Fibroblast of villous mesenchyme (primary cell): ENCODE data around the gene DPAGT1. TPM values are rescaled to one million over a fixed set of nuclear protein-coding genes. Genes with fewer than 3 reads are reported as not detected.

Experiments used
- DNase-seq: peaks from one replicate; pipeline ENCODE4 v3.0.0-alpha.2; 2010; ENCODE audit warnings: low read depth
- H3K4me3 ChIP-seq: 2 replicates; pipeline ENCODE4 v1.5.1; 2011; ENCODE audit warnings: low read depth, mild to moderate bottlenecking, low read length
- total RNA-seq: library from RNA; depleted of rRNA; stranded (reverse); fragments of >200 nt; gene quantifications from 2 replicates; pipeline ENCODE4 v1.2.3, GENCODE V29; 2012
- TF ChIP-seq, protein P1 (sequence below): IDR thresholded peaks from 2 replicates; pipeline ENCODE4 v1.5.1; 2012; ENCODE audit warnings: low read depth, mild to moderate bottlenecking, low read length; ENCODE audit not compliant: insufficient read depth

The DPAGT1 gene
- total RNA-seq, 1 donor = 29.4 TPM

DNA sequence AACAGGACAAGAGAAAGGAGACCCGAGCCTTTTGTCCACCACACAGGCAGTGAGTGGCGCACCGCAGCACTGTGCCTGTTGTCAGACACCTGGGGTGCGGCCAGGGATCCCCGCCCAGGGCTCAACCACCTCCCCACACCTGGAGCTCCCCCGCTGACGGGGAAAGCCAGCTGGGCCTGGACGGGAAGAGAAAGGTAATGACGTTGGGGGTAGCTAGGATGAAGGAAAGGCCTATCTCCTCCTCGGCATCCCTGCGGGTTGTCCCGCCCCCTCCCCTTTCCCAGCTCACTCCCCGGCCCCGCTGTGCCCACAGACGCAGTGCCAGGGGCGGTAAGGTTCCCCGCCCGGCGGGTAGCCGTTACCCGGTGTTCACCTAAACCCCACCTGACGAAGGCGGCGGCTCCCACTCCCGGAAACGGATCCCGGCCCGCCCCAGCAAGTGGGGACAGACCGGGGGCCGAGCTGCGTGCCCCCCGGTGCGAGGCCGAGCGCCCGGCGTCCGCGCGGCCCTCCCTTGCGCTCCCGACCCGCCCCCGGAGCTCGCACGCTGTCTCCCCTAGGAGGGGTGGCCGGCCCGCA is 45.1 kb downstream of the DPAGT1 start:
- TF ChIP-seq, protein P1, sequence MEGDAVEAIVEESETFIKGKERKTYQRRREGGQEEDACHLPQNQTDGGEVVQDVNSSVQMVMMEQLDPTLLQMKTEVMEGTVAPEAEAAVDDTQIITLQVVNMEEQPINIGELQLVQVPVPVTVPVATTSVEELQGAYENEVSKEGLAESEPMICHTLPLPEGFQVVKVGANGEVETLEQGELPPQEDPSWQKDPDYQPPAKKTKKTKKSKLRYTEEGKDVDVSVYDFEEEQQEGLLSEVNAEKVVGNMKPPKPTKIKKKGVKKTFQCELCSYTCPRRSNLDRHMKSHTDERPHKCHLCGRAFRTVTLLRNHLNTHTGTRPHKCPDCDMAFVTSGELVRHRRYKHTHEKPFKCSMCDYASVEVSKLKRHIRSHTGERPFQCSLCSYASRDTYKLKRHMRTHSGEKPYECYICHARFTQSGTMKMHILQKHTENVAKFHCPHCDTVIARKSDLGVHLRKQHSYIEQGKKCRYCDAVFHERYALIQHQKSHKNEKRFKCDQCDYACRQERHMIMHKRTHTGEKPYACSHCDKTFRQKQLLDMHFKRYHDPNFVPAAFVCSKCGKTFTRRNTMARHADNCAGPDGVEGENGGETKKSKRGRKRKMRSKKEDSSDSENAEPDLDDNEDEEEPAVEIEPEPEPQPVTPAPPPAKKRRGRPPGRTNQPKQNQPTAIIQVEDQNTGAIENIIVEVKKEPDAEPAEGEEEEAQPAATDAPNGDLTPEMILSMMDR = no peak
- peak overlapping the region; percentile 84 for H3K4me3 ChIP-seq
- DNase-seq = no peak

DNA sequence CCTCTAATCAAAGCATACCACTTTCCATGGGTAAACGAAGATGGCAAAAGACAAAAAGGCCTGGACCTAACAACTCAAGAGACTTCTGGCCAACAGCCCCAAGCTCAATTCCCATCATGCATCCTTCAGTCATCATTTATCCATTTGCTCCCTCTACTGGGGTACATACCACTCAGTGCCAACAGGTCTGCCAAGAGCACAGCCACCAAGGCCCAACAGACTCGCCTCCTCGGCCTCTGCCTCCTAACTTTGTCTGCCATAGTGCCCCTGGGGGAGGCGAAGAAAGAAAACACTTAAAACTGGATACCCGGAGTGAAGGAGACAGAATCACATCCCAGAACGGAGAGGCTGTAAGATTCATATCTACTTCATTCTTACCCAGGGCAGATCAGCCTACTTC is 45.8 kb downstream of the DPAGT1 start:
- TF ChIP-seq, protein P1 = no peak
- peak overlapping the region; percentile 84 for H3K4me3 ChIP-seq
- DNase-seq = peak; percentile 8

DNA sequence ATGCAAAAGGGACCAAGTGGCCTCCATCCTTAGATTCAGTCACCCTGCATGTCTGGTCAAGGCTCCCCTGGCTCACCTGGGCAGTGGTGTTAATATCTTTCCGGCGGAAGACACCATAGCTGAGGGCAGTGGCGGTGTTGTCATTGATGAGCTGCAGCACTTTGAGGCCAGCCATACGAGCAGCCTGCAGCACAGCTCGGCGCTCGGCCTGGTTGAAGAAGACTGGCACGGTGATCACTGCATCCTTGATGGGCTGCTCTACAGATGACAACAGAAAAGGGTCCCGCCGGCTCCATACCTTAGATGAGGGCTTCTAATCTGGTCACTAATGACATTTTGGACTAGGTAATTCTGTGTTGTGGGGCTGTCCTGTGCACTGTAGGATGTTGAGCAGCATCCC is 47.2 kb downstream of the DPAGT1 start:
- no peak overlapping the region for H3K4me3 ChIP-seq
- TF ChIP-seq, protein P1 = no peak
- DNase-seq = no peak

- TF ChIP-seq, protein P1 = no peak
- no peak overlapping the region for H3K4me3 ChIP-seq
- DNase-seq = no peak
Measured at GRCh38 chr11:119052163-119052814, 49.4 kb downstream of the DPAGT1 start.

DNA sequence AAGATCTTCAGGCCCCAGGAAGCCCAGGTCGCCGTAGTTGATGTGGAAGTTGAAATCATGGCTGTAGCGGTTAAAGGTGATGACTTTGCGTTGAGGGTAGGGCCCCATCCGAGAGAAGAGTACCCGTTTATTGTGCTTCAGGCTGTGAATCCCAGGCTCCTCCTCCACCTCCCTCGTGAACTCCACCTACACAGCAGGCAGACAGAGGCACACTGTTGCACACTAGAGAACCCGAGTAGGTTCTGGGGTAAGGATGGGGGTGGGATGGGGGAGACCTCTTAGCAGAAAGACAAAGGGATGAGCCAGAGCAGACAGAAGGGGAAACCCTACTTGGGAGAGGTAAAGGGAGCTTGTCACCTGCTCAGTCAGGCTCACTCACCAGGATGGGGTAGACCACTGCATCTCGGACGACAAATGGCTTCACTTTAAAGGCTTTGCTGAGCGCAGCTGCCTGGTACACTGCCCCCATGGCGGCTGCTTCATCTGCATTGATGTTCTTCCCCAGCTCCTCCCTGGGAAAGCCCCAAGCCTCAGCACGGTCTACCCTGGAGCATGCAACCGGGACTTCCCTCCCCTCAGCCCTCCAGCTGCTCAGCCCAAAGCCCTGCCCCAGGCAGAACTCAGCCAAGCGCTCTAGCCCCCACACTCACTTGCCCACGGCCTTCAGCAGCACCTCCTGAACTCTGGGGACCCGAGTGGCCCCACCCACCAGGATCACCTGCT is 50.1 kb downstream of the DPAGT1 start:
- TF ChIP-seq, protein P1 = no peak
- no peak overlapping the region for H3K4me3 ChIP-seq
- DNase-seq = no peak

- no peak for DNase-seq
- TF ChIP-seq, protein P1 = no peak
Measured at GRCh38 chr11:119049081-119049480, 52.6 kb downstream of the DPAGT1 start.

More at GRCh38 chr11:119049081-119049480, 52.6 kb downstream of the DPAGT1 start:
- no peak overlapping the region for H3K4me3 ChIP-seq
